Fibroblast of the aortic adventitia (primary cell): ENCODE measurements around the gene ZNF783. TPM values are rescaled to one million over a fixed set of nuclear protein-coding genes. Genes with fewer than 3 reads are reported as not detected.

Experiments used
- DNase-seq: peaks from one replicate; pipeline ENCODE4 v3.0.0-alpha.2; 2010; ENCODE audit warnings: low read depth
- H3K4me3 ChIP-seq: 2 replicates; pipeline ENCODE4 v1.5.1; 2011; ENCODE audit warnings: low read depth, mild to moderate bottlenecking, control low read depth, low read length, moderate library complexity
- CTCF ChIP-seq: IDR thresholded peaks from 2 replicates; pipeline ENCODE4 v1.5.1; 2011; ENCODE audit warnings: mild to moderate bottlenecking, low read length, control low read depth, inconsistent platforms; ENCODE audit not compliant: insufficient read depth
- total RNA-seq: library from RNA; depleted of rRNA; stranded (reverse); fragments of >200 nt; gene quantifications from 2 replicates; pipeline ENCODE4 v1.2.3, GENCODE V29; 2012; ENCODE audit warnings: low replicate concordance

The ZNF783 gene
- 9.1 and 12.7 TPM in 2 replicates for total RNA-seq

- peak within 1 kb of the TSS; percentile 74 for H3K4me3 ChIP-seq
- peak; percentile 90 for DNase-seq
- TF ChIP-seq CTCF, result peak; percentile 56
These were observed at the start of gene ZNF783 for GRCh38 chr7:149261829-149262617. Gene ZNF783, plus strand, starts transcription at chr7:149262196. Its CDS starts 138 bp downstream, at chr7:149262334.

GRCh38 chr7:149214020-149214720, 47.8 kb upstream of the ZNF783 start:
- H3K4me3 ChIP-seq, result no peak overlapping the region
- DNase-seq, result no peak
- TF ChIP-seq CTCF, result no peak

- TF ChIP-seq CTCF, result no peak
- DNase-seq, result no peak
- no peak overlapping the region for H3K4me3 ChIP-seq
These were observed 45.6 kb upstream of the ZNF783 start for GRCh38 chr7:149216402-149216801.

- TF ChIP-seq CTCF, result no peak
- H3K4me3 ChIP-seq, result no peak overlapping the region
- DNase-seq, result no peak
These were observed 44.4 kb upstream of the ZNF783 start for GRCh38 chr7:149217570-149217969.

GRCh38 chr7:149218469-149219420, 43.3 kb upstream of the ZNF783 start:
- TF ChIP-seq CTCF, result no peak

GRCh38 chr7:149220534-149220933, 41.5 kb upstream of the ZNF783 start:
- no peak overlapping the region for H3K4me3 ChIP-seq
- no peak for TF ChIP-seq CTCF

More at GRCh38 chr7:149218469-149219420, 43.3 kb upstream of the ZNF783 start:
- no peak overlapping the region for H3K4me3 ChIP-seq
- DNase-seq, result peak; percentile 65

More at GRCh38 chr7:149220534-149220933, 41.5 kb upstream of the ZNF783 start:
- DNase-seq, result peak; percentile 41
